Breast epithelium (tissue), 3 donors: ENCODE data around the gene APBB1.

Source experiments
- CTCF ChIP-seq, 3 donors: fragments of 450-650 bp; IDR thresholded peaks; one replicate each; pipeline ENCODE4 v1.5.1; 2016 to 2017; ENCODE audit warnings: antibody characterized with exemption in 3 of 3, mild to moderate bottlenecking in 3 of 3, moderate library complexity in 3 of 3
- POLR2A ChIP-seq: fragments of 450-650 bp; IDR thresholded peaks from one replicate; pipeline ENCODE4 v1.6.1; 2016; ENCODE audit warnings: antibody characterized with exemption, mild to moderate bottlenecking, moderate library complexity

DNA sequence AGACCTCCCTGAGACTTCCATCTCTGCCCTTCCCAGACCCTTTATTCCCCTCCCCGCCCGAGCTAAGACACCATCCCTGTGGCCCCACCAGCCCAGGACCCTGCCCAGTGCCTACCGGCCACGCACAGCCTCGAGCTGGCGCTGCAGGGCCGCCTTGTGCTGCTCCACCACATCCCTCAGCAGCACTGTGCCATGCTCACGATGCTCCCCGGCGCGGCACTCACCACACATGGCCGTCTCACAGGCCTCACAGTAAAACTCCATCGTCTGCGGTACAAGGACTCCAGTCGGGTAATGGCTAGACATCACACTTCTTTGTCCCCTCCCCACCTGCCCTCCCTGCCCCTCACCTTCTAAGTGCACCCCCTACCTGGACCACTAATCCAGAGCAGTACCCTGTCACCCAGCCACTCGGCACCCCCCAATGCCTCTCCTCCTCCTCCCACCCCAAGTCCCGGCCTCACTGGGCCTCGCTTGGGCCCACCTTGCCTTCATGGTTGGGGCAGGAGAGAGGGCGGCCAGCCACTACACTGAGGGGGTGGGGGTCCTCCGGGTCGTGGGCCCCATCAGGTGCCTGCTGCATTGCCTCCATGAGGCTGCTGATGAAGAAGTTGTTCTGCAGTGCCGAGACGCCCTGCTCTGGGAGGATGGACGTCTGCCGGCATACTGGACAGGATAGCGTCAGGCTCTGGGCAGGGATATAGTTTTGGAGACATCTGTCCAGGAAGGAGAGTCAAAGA is 38.9 kb upstream of the APBB1 start:
- TF ChIP-seq CTCF (IDR thresholded peaks at IDR 0.05) (no peak), POLR2A (no peak)
